ENCODE measurements around the gene CPS1.

GRCh38 chr2:210642333-210642732 lies 85.9 kb downstream of the CPS1 start:
- TF ChIP-seq POLR2A (IDR thresholded peaks at IDR 0.05; ENCODE audit: low read depth, low read length) (no peak), CTCF (conservative IDR thresholded peaks at IDR 0.05; ENCODE audit: low read depth, low read length) (no peak), MXI1 (IDR thresholded peaks at IDR 0.05; ENCODE audit: borderline replicate concordance, low read depth, low read length) (no peak), CHD1 (IDR thresholded peaks at IDR 0.05; ENCODE audit: low read depth, low read length) (no peak)

Data from IMR-90 (cell line).